Natural killer cell (primary cell): ENCODE data around the gene KCTD17. TPM values are rescaled to one million over a fixed set of nuclear protein-coding genes. Genes with fewer than 3 reads are reported as not detected.

ENCODE experiments used
- ATAC-seq, 3 donors: fragments of 150-1000 bp in 2 of 3; fragments of 200-7000 bp in 1 of 3; cut with Tn5 transposase; 1 replicate in 1 of 3; 2 replicates in 2 of 3; pipeline ENCODE4 v1.10.0; 2021; ENCODE audit warnings: mild to moderate bottlenecking in 2 of 3, moderate library complexity in 2 of 3
- DNase-seq, 2 donors: peaks; one replicate each; pipeline versions ENCODE4 v3.0.0 to v3.0.0-alpha.2; 2013 to 2021; ENCODE audit warnings: mixed read lengths in 1 of 2
- H3K27ac ChIP-seq: one replicate; pipeline ENCODE4 v1.5.1; 2013; ENCODE audit warnings: mild to moderate bottlenecking, low read length
- H3K27me3 ChIP-seq: one replicate; pipeline ENCODE4 v1.6.1; 2013; ENCODE audit warnings: low read length; ENCODE audit not compliant: control insufficient read depth, insufficient read depth
- H3K36me3 ChIP-seq: one replicate; pipeline ENCODE4 v1.6.1; 2013; ENCODE audit warnings: low read length; ENCODE audit not compliant: control insufficient read depth, insufficient read depth
- H3K4me1 ChIP-seq: one replicate; pipeline ENCODE4 v1.6.1; 2013; ENCODE audit warnings: low read length; ENCODE audit not compliant: control insufficient read depth, insufficient read depth
- H3K4me3 ChIP-seq: one replicate; pipeline ENCODE4 v1.5.1; 2013; ENCODE audit warnings: low read length
- H3K9me3 ChIP-seq: one replicate; pipeline ENCODE4 v1.6.1; 2013; ENCODE audit warnings: low read length; ENCODE audit not compliant: control insufficient read depth, insufficient read depth
- H3K27ac Mint-ChIP-seq, 2 donors: one replicate each; pipeline ENCODE4 v1.8.0; 2022; ENCODE audit warnings: mild to moderate bottlenecking in 2 of 2, mixed read lengths in 2 of 2, moderate library complexity in 1 of 2
- H3K27me3 Mint-ChIP-seq, 2 donors: one replicate each; pipeline ENCODE4 v1.8.0; 2022; ENCODE audit warnings: low read depth in 2 of 2, mixed read lengths in 2 of 2
- H3K36me3 Mint-ChIP-seq: one replicate; pipeline ENCODE4 v1.8.0; 2022; ENCODE audit warnings: mixed read lengths
- H3K4me1 Mint-ChIP-seq, 2 donors: one replicate each; pipeline ENCODE4 v1.8.0; 2022; ENCODE audit warnings: mixed read lengths in 2 of 2
- H3K4me3 Mint-ChIP-seq: one replicate; pipeline ENCODE4 v1.8.0; 2022; ENCODE audit warnings: mild to moderate bottlenecking, moderate library complexity, mixed read lengths
- H3K9me3 Mint-ChIP-seq, 2 donors: one replicate each; pipeline ENCODE4 v1.8.0; 2022; ENCODE audit warnings: mixed read lengths in 2 of 2
- WGBS: methylation state at CpG from one replicate; pipeline ENCODE4 v1.1.7; 2013; ENCODE audit warnings: missing lambda C conversion rate; ENCODE audit not compliant: insufficient coverage; 5-methylcytosine and 5-hydroxymethylcytosine counted together
- intact Hi-C: fragments of 100-400 bp; cut with micrococcal nuclease; formaldehyde crosslinking; loops from one replicate; pipeline ENCODE4 v1.14.2; 2022
- total RNA-seq, 4 donors: library from RNA; stranded (reverse); fragments of 120-200 nt in 1 of 4; gene quantifications; one replicate each; pipeline versions ENCODE4 v1.2.3 to v1.2.4, GENCODE V29; 2013 to 2022
- TF ChIP-seq, protein P1 (sequence below): fragments of 200-600 bp; IDR thresholded peaks from one replicate; pipeline ENCODE4 v1.8.0; 2022; ENCODE audit warnings: antibody characterized with exemption

Gene KCTD17
- total RNA-seq, 3 donors from 2014 or later (not counting 1 experiment from before 2014, with no cell fraction given), result 21.3 to 29.4 (median 22.9) TPM

DNA sequence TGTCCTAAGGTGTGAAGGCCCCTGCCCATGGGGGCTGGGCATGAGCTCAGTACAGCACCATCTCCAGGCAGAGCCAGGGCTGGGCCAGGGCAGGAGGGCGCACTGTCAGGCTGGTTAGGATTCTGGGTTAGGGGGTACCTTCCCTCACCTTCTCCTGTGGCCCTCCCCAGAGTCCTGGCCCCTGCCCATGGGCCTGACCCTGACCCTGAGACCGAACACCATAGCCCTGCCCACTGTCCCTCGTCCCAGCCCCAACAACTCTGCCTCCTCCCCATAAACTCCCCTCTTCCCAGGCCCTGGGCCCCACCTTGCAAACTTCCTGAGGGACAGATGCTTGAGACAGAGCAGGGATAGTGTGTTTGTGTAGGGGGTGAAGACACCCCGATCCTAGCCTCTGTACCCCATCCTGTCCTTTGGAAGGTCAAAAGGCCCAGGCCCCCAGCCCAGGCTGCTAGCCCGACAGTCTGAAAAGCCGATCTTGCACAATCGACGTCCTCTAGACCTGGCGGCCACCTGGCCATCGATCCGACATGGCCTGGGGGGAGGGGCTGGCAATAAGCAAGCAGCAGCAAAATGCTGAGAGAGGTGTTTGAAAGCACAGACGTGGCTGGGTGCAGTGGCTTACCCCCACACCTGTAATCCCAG, 60.7 kb downstream of the KCTD17 start:
- intact Hi-C loops, result no loop called here

More for the DNA sequence above, 60.7 kb downstream of the KCTD17 start:
- WGBS, result 78% methylated on average over 11 of the region's 12 CpGs
- no peak overlapping the region for H3K4me3 Mint-ChIP-seq
- no peaks in the 10 kb centered on the region for H3K27me3 Mint-ChIP-seq
- no peak overlapping the region for H3K27ac Mint-ChIP-seq
- TF ChIP-seq, protein P1, sequence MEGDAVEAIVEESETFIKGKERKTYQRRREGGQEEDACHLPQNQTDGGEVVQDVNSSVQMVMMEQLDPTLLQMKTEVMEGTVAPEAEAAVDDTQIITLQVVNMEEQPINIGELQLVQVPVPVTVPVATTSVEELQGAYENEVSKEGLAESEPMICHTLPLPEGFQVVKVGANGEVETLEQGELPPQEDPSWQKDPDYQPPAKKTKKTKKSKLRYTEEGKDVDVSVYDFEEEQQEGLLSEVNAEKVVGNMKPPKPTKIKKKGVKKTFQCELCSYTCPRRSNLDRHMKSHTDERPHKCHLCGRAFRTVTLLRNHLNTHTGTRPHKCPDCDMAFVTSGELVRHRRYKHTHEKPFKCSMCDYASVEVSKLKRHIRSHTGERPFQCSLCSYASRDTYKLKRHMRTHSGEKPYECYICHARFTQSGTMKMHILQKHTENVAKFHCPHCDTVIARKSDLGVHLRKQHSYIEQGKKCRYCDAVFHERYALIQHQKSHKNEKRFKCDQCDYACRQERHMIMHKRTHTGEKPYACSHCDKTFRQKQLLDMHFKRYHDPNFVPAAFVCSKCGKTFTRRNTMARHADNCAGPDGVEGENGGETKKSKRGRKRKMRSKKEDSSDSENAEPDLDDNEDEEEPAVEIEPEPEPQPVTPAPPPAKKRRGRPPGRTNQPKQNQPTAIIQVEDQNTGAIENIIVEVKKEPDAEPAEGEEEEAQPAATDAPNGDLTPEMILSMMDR, result no peak
- Histone ChIP-seq H3K27me3 (no peaks in the 10 kb centered on the region), H3K36me3 (peaks cover 5% of the 10 kb centered on the region), H3K4me1 (no peaks in the 10 kb centered on the region), H3K4me3 (no peak overlapping the region), H3K9me3 (no peaks in the 10 kb centered on the region), H3K27ac (no peak overlapping the region)
- no peaks in the 10 kb centered on the region for H3K36me3 Mint-ChIP-seq
- ATAC-seq (no peak), DNase-seq (no peak)
- H3K4me1 Mint-ChIP-seq, result peaks cover 10 to 14% of the 10 kb centered on the region in 2 donors
- H3K9me3 Mint-ChIP-seq, result no peaks in the 10 kb centered on the region

Other genes starting within 250 kb of the KCTD17 start
- under 1 TPM in 1 of 3 donors, not detected in 2; 0.99 TPM for gene PVALB, start 234.7 kb upstream of the KCTD17 start, total RNA-seq
- gene NCF4, start 190.7 kb upstream of the KCTD17 start, total RNA-seq, result 10 to 100 TPM in 1 of 3 donors, 1 to 10 TPM in 2; 2.6 to 33.2 (median 3.1) TPM
- gene CSF2RB, start 138.1 kb upstream of the KCTD17 start, total RNA-seq, result 100 to 1,000 TPM in 1 of 3 donors, 1 to 10 TPM in 2; 3.8 to 274 (median 8.2) TPM
- gene TST, start 32.3 kb upstream of the KCTD17 start, total RNA-seq, result 1 to 10 TPM; 3.1 to 4.9 (median 4.3) TPM
- 10 to 100 TPM; 21.4 to 23.9 (median 22.9) TPM for gene MPST, start 32.0 kb upstream of the KCTD17 start, total RNA-seq
- gene TMPRSS6, start 58.0 kb downstream of the KCTD17 start, total RNA-seq, result 1 to 10 TPM; 1.1 to 4.7 (median 3.4) TPM
- 1,000 to 10,000 TPM in 2 of 3 donors, 100 to 1,000 TPM in 1; 905 to 1,386 (median 1,021) TPM for gene IL2RB, start 98.2 kb downstream of the KCTD17 start, total RNA-seq
- gene C1QTNF6, start 136.5 kb downstream of the KCTD17 start, total RNA-seq, result 10 to 100 TPM in 1 of 3 donors, 1 to 10 TPM in 2; 6.0 to 10.3 (median 6.7) TPM
- under 1 TPM; 0.20 to 0.64 (median 0.23) TPM for gene SSTR3, start 160.7 kb downstream of the KCTD17 start, total RNA-seq
- gene RAC2, start 192.5 kb downstream of the KCTD17 start, total RNA-seq, result 100 to 1,000 TPM; 647 to 744 (median 741) TPM
- 100 to 1,000 TPM; 219 to 260 (median 249) TPM for gene CYTH4, start 230.8 kb downstream of the KCTD17 start, total RNA-seq